Measurements from ENCODE around the gene NR4A1.

- TF ChIP-seq POLR2A (IDR thresholded peaks at IDR 0.05) (no peak), CTCF (IDR thresholded peaks at IDR 0.05) (no peak), POLR2AphosphoS5 (IDR thresholded peaks at IDR 0.05) (no peak)
These were observed 10.2 kb upstream of the NR4A1 start for GRCh38 chr12:52041035-52041434.
